AG08396 (cell line): Measurements from ENCODE around the gene SLC9A4.

Experiments used
- DNase-seq: peaks from one replicate; pipeline ENCODE4 v3.0.0; 2012; ENCODE audit warnings: low spot score, mixed read lengths

The SLC9A4 gene

GRCh38 chr2:102502576-102502975 is 29.6 kb downstream of the SLC9A4 start:
- DNase-seq: no peak

GRCh38 chr2:102504833-102505232 is 31.8 kb downstream of the SLC9A4 start:
- DNase-seq: no peak

DNA sequence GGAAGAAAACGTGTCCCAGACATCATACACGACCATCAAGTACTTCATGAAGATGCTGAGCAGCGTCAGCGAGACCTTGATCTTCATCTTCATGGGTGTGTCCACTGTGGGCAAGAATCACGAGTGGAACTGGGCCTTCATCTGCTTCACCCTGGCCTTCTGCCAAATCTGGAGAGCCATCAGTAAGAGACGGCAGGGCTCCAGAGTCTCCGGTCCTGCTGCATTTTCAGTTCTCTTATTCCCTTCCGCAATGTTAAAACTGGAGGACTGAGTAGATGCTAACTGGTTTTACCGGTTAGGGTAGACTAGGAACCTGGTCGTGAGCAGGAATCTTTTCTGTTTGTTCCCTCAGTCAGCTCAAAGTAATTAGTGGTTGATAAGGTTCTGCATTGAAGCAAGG is 32.3 kb downstream of the SLC9A4 start:
- no peak for DNase-seq

DNA sequence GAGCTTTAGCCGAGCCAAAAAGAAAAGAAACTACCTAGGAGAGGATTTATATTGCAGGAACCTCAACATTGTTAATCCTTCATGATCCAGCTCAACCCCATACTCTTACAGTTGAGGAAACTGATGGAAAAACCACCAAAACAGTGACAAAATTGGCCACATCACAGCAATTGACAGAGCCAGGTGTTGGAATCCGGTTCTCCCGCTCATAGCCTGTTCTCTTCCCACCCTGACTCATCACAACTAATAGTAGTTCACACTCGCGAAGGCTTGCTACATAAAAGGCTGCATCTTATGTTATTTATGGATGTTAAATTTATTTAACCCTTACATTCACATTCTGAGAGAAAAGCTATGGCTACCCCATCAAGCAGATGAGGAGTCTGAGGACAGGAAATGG is 33.7 kb downstream of the SLC9A4 start:
- no peak for DNase-seq

GRCh38 chr2:102508863-102509262 is 35.8 kb downstream of the SLC9A4 start:
- DNase-seq: no peak

- DNase-seq: no peak
These were observed 36.7 kb downstream of the SLC9A4 start for GRCh38 chr2:102509749-102510148.

GRCh38 chr2:102510791-102511575 is 38.0 kb downstream of the SLC9A4 start:
- no peak for DNase-seq

DNA sequence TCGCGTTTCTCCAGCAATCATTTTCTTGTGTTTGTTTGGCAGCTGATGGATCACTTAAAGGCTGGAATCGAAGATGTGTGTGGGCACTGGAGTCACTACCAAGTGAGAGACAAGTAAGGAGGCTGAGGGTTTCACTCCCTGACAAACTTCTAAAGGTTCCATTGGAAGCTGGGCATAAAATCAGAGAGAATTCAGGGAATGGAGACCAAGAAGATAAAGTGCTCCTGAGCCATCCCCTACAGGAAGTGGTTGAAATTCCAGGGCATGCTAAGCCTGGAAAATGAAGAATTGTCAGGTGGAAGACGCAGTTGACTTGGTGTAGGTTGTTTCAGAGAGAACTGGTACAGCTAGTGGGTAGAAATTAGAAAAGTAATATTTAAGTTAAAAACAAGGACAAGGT is 39.1 kb downstream of the SLC9A4 start:
- no peak for DNase-seq

GRCh38 chr2:102513355-102513939 is 40.4 kb downstream of the SLC9A4 start:
- no peak for DNase-seq

DNA sequence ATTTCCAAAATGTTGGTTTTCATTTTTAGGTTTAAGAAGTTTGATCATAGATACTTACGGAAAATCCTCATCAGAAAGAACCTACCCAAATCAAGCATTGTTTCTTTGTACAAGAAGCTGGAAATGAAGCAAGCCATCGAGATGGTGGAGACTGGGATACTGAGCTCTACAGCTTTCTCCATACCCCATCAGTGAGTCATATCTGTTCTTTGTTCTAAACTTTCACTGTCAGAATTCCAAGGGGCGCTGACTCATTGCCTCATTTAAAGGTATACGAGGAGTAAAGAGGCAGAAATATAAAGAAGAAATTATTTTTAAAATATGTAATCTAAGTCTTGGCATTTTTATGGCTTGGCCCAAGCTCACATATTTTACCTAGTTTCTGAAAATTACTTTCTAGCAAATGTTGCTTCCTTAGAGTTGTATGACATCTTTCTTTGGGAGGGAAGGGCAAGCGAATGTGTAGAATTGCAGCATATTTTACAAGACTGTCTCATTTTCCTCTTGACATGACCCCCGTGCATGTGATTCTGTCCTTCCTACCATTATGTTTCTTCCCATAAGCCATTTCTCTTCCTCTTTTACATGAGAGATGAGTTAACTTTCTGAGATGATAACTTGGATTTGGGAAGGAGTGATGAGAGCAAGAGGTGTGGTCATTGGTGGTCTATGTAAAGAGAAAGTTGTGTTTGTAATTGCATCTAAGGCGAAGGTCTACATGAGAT is 41.2 kb downstream of the SLC9A4 start:
- peak; percentile 78 for DNase-seq

GRCh38 chr2:102515851-102516250 is 42.8 kb downstream of the SLC9A4 start:
- DNase-seq: no peak

DNA sequence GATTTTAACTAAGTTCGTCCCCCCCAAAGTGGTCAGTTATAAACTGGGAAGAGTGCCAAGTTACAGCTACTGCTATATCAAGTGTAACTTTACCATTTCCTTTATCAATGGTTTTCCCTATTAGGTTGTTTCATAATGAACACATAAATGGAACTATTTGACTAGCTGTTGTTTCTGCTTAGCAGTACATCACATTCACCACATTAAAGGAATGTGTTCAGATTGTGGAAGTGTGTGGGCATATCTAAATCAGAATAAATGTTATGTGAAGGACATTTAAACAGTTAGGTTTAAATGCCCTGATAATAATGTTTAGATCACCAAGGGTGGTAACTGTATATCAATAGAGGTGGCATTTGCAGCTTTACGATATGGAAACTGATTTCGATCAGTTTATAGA is 45.1 kb downstream of the SLC9A4 start:
- no peak for DNase-seq

DNA sequence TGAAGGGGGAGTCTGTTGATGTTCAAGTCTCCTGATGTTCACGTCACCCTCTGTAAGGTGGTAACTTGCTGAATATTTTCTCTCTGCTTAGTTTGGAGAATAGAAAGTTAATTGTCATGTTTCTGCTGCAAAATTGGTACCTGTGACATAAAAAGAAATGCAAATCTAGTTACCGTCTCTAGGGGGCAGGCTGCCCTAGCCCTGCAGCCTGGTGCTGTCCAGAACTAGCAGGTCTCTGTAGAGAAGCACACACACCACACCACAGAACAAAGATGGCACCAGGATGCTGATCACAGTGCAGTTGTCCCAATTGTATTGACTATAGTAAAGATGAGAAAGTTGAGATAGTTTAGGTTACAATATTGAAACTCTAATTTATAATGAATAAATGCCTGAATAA is 47.0 kb downstream of the SLC9A4 start:
- DNase-seq: peak; percentile 43

DNA sequence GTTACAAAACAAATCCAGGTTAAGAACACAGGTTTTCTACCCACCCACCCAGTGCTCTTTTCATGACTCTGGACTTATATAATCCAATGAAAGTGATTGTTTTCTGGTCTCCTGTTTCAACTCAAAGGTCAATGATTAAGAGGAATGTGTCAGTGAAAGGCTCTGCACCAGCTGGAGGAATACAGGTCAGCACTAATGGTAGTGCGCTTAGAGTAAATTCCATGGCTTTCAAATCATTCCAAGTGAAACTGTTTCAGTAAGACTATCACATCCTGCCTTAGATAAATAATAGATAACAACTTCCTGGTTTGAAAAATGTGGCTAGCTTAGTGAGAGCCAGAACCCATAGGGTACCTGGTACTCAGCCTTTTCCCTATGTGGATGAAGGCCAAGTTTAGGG is 47.8 kb downstream of the SLC9A4 start:
- DNase-seq: no peak

GRCh38 chr2:102522162-102522561 is 49.1 kb downstream of the SLC9A4 start:
- no peak for DNase-seq

- DNase-seq: no peak
These were observed 49.9 kb downstream of the SLC9A4 start for GRCh38 chr2:102522890-102523289.

- DNase-seq: no peak
These were observed 50.6 kb downstream of the SLC9A4 start for GRCh38 chr2:102523651-102524050.

- DNase-seq: no peak
These were observed 54.1 kb downstream of the SLC9A4 start for GRCh38 chr2:102527086-102527485.

GRCh38 chr2:102538491-102538890 is 65.5 kb downstream of the SLC9A4 start:
- DNase-seq: no peak

DNA sequence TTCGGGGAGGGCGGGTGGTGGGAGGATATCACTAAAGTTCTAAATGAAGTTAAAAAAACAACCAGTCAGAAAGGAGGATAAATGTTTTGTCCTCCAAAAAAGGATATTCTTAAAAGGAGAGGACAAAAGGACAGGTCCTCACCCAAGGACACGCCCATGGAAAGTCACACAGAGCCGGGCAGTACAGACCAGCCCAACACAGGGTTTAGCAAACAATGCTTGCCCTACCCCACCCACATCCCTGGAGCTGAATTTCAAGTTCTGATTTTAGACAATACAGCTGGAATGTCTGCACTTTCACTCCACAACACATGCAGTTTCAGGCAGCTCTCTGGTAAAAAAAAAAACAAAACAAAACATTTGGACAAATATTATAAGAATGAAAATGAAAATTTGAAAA is 67.9 kb downstream of the SLC9A4 start:
- DNase-seq: no peak

DNA sequence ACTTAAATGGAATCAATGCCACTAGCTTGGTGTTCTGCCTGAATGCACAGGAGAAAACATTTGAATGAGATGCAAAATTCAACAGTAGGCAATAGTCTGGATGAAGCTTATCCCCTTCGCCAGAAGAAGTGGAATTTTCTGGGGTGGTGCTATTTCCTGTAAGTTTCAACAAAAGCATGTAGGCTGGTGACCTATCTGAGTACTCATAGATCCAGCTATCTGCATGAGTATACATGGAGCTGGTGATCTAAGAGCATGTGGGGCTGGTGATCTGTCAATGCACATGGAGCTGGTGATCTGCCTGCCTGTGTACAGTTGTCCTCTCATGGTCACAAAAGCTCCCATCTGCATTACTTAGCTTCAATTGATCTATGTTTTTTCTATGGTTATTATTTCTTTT is 71.2 kb downstream of the SLC9A4 start:
- DNase-seq: no peak

DNA sequence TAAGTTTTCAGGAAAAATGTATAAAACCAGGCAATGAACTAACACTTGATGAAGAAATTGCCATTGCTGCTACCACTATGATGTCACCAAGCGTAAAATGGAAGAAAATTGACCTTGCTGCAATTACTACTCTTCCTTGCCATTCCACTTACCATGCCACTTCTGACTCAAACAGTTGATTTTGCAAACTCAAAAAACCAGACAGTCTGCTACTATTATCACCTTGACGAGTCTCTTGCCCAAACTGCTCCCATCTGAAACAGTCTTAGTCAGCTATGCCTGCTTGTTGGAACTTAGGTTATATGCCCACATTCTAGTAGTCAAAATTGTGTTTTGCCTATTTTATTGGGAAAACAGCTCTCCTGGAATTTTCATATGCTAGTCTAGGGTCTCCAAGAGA is 74.4 kb downstream of the SLC9A4 start:
- DNase-seq: no peak

DNA sequence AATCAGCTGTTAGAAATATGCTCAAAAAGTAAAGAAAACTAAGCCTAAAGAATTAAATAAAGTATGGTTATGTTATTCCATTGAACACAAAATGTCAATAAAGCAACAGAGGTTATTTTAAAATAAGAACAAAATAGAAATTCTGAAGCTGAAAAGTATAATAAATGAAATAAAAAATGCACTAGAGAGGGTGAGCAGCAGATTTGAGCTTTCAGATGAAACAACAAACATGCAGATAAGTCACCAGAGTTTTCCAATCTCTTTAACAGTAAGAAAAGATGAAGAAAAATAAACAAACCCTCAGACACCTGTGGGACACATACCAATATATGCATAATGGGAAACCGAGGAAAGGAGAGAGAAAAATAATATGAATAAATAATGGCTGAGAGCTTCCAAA is 76.0 kb downstream of the SLC9A4 start:
- no peak for DNase-seq
